Astrocyte of the spinal cord (primary cell): Measurements from ENCODE around the gene C10orf53.
"Not testable (repeated sequence)": the region's sequence is repeated elsewhere in the genome, so short reads cannot be mapped to it uniquely, and the experiment has no call there.

ENCODE experiments used
- DNase-seq: peaks from one replicate; pipeline ENCODE4 v3.0.0; 2011; ENCODE audit warnings: low read depth, low spot score
- H3K4me3 ChIP-seq: 2 replicates; pipeline ENCODE4 v1.5.1; 2011; ENCODE audit warnings: low read depth, mild to moderate bottlenecking, low read length, moderate library complexity
- CTCF ChIP-seq: IDR thresholded peaks from 2 replicates; pipeline ENCODE4 v1.5.1; 2012; ENCODE audit warnings: low read depth, mild to moderate bottlenecking, low read length, inconsistent platforms
- in situ Hi-C: cut with HindIII; loops from 2 replicates; pipeline ENCODE4 v1.10.0; 2017; ENCODE audit warnings: low sequenced_read_pairs

Gene C10orf53

GRCh38 chr10:49666685-49667084 lies 12.8 kb upstream of the C10orf53 start:
- no peak for TF ChIP-seq CTCF
- no peak for DNase-seq
- no peak overlapping the region for H3K4me3 ChIP-seq
- in situ Hi-C loops = no loop called here

- TF ChIP-seq CTCF = no peak
- no peak overlapping the region for H3K4me3 ChIP-seq
- in situ Hi-C loops = no loop called here
- DNase-seq = no peak
Observed at GRCh38 chr10:49667991-49668390, 11.5 kb upstream of the C10orf53 start.

GRCh38 chr10:49668684-49669083 lies 10.8 kb upstream of the C10orf53 start:
- no peak overlapping the region for H3K4me3 ChIP-seq
- in situ Hi-C loops = no loop called here
- TF ChIP-seq CTCF = no peak
- DNase-seq = no peak

GRCh38 chr10:49678827-49679479 lies 498 bp upstream of the C10orf53 start:
- in situ Hi-C loops = no loop called here
- no peak for TF ChIP-seq CTCF
- DNase-seq = no peak
- peak overlapping the region; percentile 4 for H3K4me3 ChIP-seq

GRCh38 chr10:49682449-49682848 lies 3.0 kb downstream of the C10orf53 start:
- in situ Hi-C loops, DNase-seq, H3K4me3 ChIP-seq: not testable (repeated sequence)

GRCh38 chr10:49682879-49683278 lies 3.4 kb downstream of the C10orf53 start:
- no peak for TF ChIP-seq CTCF

GRCh38 chr10:49686651-49687050 lies 7.2 kb downstream of the C10orf53 start:
- TF ChIP-seq CTCF = no peak
- in situ Hi-C loops = no loop called here
- H3K4me3 ChIP-seq = no peak overlapping the region
- DNase-seq = no peak

More at GRCh38 chr10:49682879-49683278, 3.4 kb downstream of the C10orf53 start:
- no peak overlapping the region for H3K4me3 ChIP-seq
- in situ Hi-C loops = no loop called here
- no peak for DNase-seq
